Gastrocnemius medialis (tissue), 4 donors: ENCODE data around the gene PDE6H. TPM values are rescaled to one million over a fixed set of nuclear protein-coding genes. Genes with fewer than 3 reads are reported as not detected.
A peak's percentile ranks its signal among the peaks of the same experiment; 100 is the strongest.

ENCODE experiments used
- ATAC-seq, 2 donors: fragments of 150-250 bp; one replicate each; pipeline ENCODE4 v1.9.1; 2016
- DNase-seq, 2 donors: peaks; one replicate each; pipeline ENCODE4 v3.0.0-alpha.2; 2019
- H3K27ac ChIP-seq, 4 donors: fragments of 200-600 bp; sonication (generic); 1 replicate in 1 of 4; 2 replicates in 3 of 4; pipeline ENCODE4 v1.5.1; 2016 to 2018; ENCODE audit warnings: mild to moderate bottlenecking in 2 of 4, moderate library complexity in 1 of 4
- H3K27me3 ChIP-seq, 3 donors: fragments of 200-600 bp; sonication (generic) in 2 of 3; 1 replicate in 1 of 3; 2 replicates in 2 of 3; pipeline versions ENCODE4 v1.5.1 to v1.6.0; 2016 to 2019; ENCODE audit warnings: mild to moderate bottlenecking in 1 of 3, moderate library complexity in 1 of 3
- H3K36me3 ChIP-seq, 2 donors: fragments of 200-600 bp; sonication (generic) in 1 of 2; one replicate each; pipeline ENCODE4 v1.5.1; 2017 to 2018
- H3K4me1 ChIP-seq, 2 donors: fragments of 200-600 bp; sonication (generic) in 1 of 2; one replicate each; pipeline ENCODE4 v1.5.1; 2016 to 2017; ENCODE audit warnings: mild to moderate bottlenecking in 2 of 2
- H3K4me3 ChIP-seq, 4 donors: fragments of 200-600 bp; sonication (generic) in 3 of 4; 1 replicate in 1 of 4; 2 replicates in 3 of 4; pipeline ENCODE4 v1.5.1; 2016 to 2019; ENCODE audit warnings: mild to moderate bottlenecking in 2 of 4
- H3K9me3 ChIP-seq, 3 donors: fragments of 200-600 bp; sonication (generic) in 2 of 3; 1 replicate in 1 of 3; 2 replicates in 2 of 3; pipeline ENCODE4 v1.5.1; 2016 to 2019
- CTCF ChIP-seq, 5 experiments: fragments of 450-650 bp in 3 of 5; fragments of 200-600 bp in 2 of 5; sonication (generic) in 2 of 5; IDR thresholded peaks in 4 of 5; conservative IDR thresholded peaks in 1 of 5; 1 replicate in 4 of 5; 2 replicates in 1 of 5; pipeline ENCODE4 v1.5.1; 2016 to 2019; ENCODE audit warnings: antibody characterized with exemption in 5 of 5, mild to moderate bottlenecking in 3 of 5, moderate library complexity in 3 of 5
- POLR2A ChIP-seq, 2 donors: fragments of 450-650 bp; IDR thresholded peaks; one replicate each; pipeline ENCODE4 v1.6.1; 2017; ENCODE audit warnings: antibody characterized with exemption in 2 of 2, mild to moderate bottlenecking in 2 of 2, moderate library complexity in 2 of 2
- in situ Hi-C, 4 donors: fragments of 200-750 bp; cut with MboI; loops; one replicate each; pipeline versions ENCODE4 v1.15.0 to v1.8.0; 2017; ENCODE audit warnings: low sequenced_read_pairs in 4 of 4
- intact Hi-C: fragments of 100-400 bp; cut with DNase I; formaldehyde crosslinking; loops from one replicate; pipeline ENCODE4 v1.15.1; 2023; ENCODE audit warnings: low total_unique reads
- total RNA-seq, 4 donors: library from RNA; depleted of rRNA; stranded (reverse); fragments of >200 nt; gene quantifications; one replicate each; pipeline versions ENCODE4 v1.1.0 to v1.2.3, GENCODE V29; 2016

Gene PDE6H
- total RNA-seq, 4 donors from 2014 or later = not detected

- Histone ChIP-seq H3K9me3 (no peaks in the 10 kb centered on the region), H3K27me3 (no peaks in the 10 kb centered on the region), H3K36me3 (no peaks in the 10 kb centered on the region), H3K4me1 (peaks cover 24% of the 10 kb centered on the region in 2 donors), H3K4me3 (no peak overlapping the region), H3K27ac (no peak overlapping the region)
- no peak for TF ChIP-seq POLR2A (IDR thresholded peaks at IDR 0.05)
- no peak for TF ChIP-seq CTCF (IDR thresholded peaks at IDR 0.05 in 4 of 5, conservative IDR thresholded peaks at IDR 0.05 in 1 of 5)
- no peak for ATAC-seq
- intact Hi-C loops (loop anchor here (5.0 to 10.0 kb wide), 3 partner anchors 125 to 273 kb away; partner anchors contain the start of gene RERG), in situ Hi-C loops (loop anchor here (5.0 to 25.0 kb wide), 4 partner anchors 153 to 363 kb away; partner anchors contain the start of gene ART4 (in 2 of the 4))
- DNase-seq = no peak
These were observed 27.0 kb downstream of the PDE6H start for GRCh38 chr12:14999695-15000365.

GRCh38 chr12:15000575-15000974, 27.7 kb downstream of the PDE6H start:
- TF ChIP-seq POLR2A (IDR thresholded peaks at IDR 0.05) (no peak), CTCF (IDR thresholded peaks at IDR 0.05 in 4 of 5, conservative IDR thresholded peaks at IDR 0.05 in 1 of 5) (no peak)
- H3K27ac ChIP-seq = peak overlapping the region in 1 of 4 donors; percentile 58
- peaks cover 24% of the 10 kb centered on the region in 2 donors for H3K4me1 ChIP-seq
- in situ Hi-C loops = no loop called here
- ATAC-seq (peak in 1 of 2 donors; percentile 44), DNase-seq (no peak)
- H3K9me3 ChIP-seq = no peaks in the 10 kb centered on the region
- H3K27me3 ChIP-seq = no peaks in the 10 kb centered on the region
- H3K4me3 ChIP-seq = no peak overlapping the region
- intact Hi-C loops = loop anchor here (10.0 kb wide), 2 partner anchors 124 to 224 kb away; partner anchors contain the start of gene RERG
- no peaks in the 10 kb centered on the region for H3K36me3 ChIP-seq

- TF ChIP-seq POLR2A (IDR thresholded peaks at IDR 0.05) (no peak), CTCF (IDR thresholded peaks at IDR 0.05 in 4 of 5, conservative IDR thresholded peaks at IDR 0.05 in 1 of 5) (no peak)
- H3K36me3 ChIP-seq = no peaks in the 10 kb centered on the region
- H3K27ac ChIP-seq = peak overlapping the region; percentile 58 to 68 (median 64)
- peak; percentile 85 to 86 for ATAC-seq
- peak; percentile 12 to 21 for DNase-seq
- no peaks in the 10 kb centered on the region for H3K27me3 ChIP-seq
- intact Hi-C loops = loop anchor here (10.0 kb wide), 2 partner anchors 123 to 223 kb away; partner anchors contain the start of gene RERG
- H3K4me1 ChIP-seq = peaks cover 24% of the 10 kb centered on the region in 2 donors
- in situ Hi-C loops = no loop called here
- no peaks in the 10 kb centered on the region for H3K9me3 ChIP-seq
- H3K4me3 ChIP-seq = peak overlapping the region; percentile 19 to 26 (median 21)
These were observed 29.0 kb downstream of the PDE6H start for GRCh38 chr12:15001733-15002382.

GRCh38 chr12:15004421-15004820, 31.6 kb downstream of the PDE6H start:
- Histone ChIP-seq H3K27ac (no peak overlapping the region), H3K36me3 (no peaks in the 10 kb centered on the region), H3K27me3 (no peaks in the 10 kb centered on the region), H3K4me1 (peaks cover 24% of the 10 kb centered on the region in 2 donors), H3K9me3 (no peaks in the 10 kb centered on the region), H3K4me3 (no peak overlapping the region)
- DNase-seq (no peak), ATAC-seq (no peak)
- in situ Hi-C loops (no loop called here), intact Hi-C loops (loop anchor here (10.0 kb wide), 2 partner anchors 120 to 220 kb away; partner anchors contain the start of gene RERG)
- TF ChIP-seq CTCF (IDR thresholded peaks at IDR 0.05 in 4 of 5, conservative IDR thresholded peaks at IDR 0.05 in 1 of 5) (no peak), POLR2A (IDR thresholded peaks at IDR 0.05) (no peak)
